GM12891 (cell line): ENCODE data around the gene FRYL.

Experiments used
- DNase-seq: peaks from one replicate; pipeline ENCODE4 v3.0.0; 2011; ENCODE audit warnings: low spot score; ENCODE audit not compliant: insufficient read length
- FAIRE-seq: peaks from 2 replicates; lab custom pipeline; 2011; peaks lifted over from hg19 to GRCh38; lab: Jason Lieb, UNC
- PAX5 ChIP-seq: IDR thresholded peaks from 2 replicates; pipeline ENCODE4 v1.6.1; 2011; ENCODE audit warnings: low read length, moderate library complexity, mild to moderate bottlenecking; ENCODE audit not compliant: insufficient read depth, severe bottlenecking
- POLR2A ChIP-seq: IDR thresholded peaks from 2 replicates; pipeline ENCODE4 v1.6.1; 2011; ENCODE audit warnings: low read depth, low read length, control low read depth
- POLR2AphosphoS5 ChIP-seq: IDR thresholded peaks from 2 replicates; pipeline ENCODE4 v1.6.1; 2011; ENCODE audit warnings: low read depth, low read length, control low read depth
- POU2F2 ChIP-seq: IDR thresholded peaks from 2 replicates; pipeline ENCODE4 v1.6.1; 2011; ENCODE audit warnings: low read depth, mild to moderate bottlenecking, control low read depth, low read length, moderate library complexity
- SPI1 ChIP-seq: IDR thresholded peaks from 2 replicates; pipeline ENCODE4 v1.6.1; 2011; ENCODE audit warnings: low read depth, low read length, control low read depth
- TAF1 ChIP-seq: IDR thresholded peaks from 2 replicates; pipeline ENCODE4 v1.6.1; 2011; ENCODE audit warnings: low read depth, low read length, control low read depth

The FRYL gene

DNA sequence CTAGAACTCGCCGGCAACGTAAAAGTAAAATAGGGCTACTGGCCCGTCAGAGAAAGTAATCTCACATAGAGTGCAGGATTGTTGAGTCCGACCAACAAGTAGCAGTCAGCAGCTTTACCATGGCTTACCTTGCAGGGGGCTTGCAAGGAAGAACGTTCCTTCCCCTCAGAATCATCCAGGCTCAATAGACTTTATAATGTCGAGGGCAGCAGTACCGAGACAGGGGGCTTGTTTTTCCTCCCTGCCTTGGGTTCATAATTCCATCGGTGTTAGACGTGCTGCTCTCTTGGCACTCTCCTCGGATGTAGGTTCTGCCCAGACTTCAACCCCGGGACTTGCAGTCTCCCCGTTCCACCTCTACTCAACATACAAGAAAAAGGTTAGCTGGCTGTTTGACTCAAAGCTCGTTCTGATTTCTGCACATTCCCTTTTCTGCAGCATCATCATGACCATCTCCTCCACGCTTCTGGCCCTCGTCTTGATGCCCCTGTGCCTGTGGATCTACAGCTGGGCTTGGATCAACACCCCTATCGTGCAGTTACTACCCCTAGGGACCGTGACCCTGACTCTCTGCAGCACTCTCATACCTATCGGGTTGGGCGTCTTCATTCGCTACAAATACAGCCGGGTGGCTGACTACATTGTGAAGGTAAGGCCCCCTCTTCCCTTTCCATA is 295.4 kb downstream of the FRYL start:
- TF ChIP-seq SPI1 (no peak), TAF1 (no peak), POLR2AphosphoS5 (no peak), POU2F2 (no peak), POLR2A (no peak), PAX5 (no peak)
- DNase-seq: no peak
- no peak for FAIRE-seq

DNA sequence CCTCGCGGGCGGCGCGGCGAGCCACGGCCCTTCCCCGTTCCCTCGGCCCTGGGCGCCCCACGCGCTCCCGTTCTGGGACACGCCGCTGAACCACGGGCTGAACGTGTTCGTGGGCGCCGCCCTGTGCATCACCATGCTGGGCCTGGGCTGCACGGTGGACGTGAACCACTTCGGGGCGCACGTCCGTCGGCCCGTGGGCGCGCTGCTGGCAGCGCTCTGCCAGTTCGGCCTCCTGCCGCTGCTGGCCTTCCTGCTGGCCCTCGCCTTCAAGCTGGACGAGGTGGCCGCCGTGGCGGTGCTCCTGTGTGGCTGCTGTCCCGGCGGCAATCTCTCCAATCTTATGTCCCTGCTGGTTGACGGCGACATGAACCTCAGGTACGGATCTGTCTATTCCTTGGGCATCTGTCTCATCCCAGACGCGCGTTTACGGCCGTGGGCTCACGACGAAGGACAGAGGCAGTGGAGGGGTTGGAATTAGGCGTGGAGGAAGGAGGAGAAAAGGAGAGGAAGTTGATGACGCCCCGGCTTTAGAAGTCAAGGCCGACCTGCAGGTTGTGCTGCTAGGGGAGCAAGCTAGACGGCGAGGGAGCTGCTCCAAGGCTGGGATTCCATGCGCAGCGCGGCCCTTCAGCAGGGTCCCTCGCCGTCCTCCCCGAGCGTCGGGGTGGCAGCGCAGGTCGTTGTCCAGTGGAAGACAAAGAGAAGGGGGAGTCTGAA is 296.1 kb downstream of the FRYL start:
- FAIRE-seq (no peak), DNase-seq (no peak)

DNA sequence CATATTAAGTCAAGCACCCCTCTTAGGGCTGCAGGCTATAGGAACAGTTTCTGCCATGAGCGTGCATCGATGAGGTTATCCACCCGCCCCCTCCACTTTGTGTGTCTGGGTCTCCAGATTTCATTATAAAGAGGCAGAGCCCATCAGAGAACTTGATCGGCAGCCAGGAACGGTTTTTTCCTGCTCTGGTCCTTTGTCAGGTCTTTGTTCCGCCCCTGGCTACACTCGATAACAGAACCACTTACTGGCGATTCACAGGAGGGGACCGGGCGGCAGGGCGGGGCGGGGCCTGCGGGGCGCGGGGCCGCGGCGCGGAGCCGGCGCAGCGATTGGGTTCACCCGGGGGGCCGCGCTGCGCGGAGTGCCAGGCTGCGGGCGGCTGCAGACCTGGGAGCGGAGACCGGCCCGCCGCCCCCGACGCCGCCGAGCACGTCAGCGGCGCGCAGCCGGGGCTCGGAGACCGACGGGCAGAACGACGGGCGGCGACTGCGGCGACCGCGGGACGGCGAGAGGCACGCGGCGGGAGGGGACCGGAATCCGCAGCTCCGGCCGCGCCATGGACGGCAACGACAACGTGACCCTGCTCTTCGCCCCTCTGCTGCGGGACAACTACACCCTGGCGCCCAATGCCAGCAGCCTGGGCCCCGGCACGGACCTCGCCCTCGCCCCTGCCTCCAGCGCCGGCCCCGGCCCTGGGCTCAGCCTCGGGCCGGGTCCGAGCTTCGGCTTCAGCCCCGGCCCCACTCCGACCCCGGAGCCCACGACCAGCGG is 296.9 kb downstream of the FRYL start, which contains the start of gene SLC10A4:
TSS of gene SLC10A4 (plus strand) at position 338 of the 771 bp plus-strand sequence. CDS start at position 557, 219 bp downstream.
- FAIRE-seq (no peak), DNase-seq (peak; percentile 44)
- TF ChIP-seq POU2F2 (no peak), TAF1 (no peak), SPI1 (no peak), PAX5 (no peak), POLR2AphosphoS5 (no peak), POLR2A (no peak)

More for the DNA sequence above, 296.1 kb downstream of the FRYL start:
- TF ChIP-seq PAX5: no peak
- no peak for TF ChIP-seq TAF1
- no peak for TF ChIP-seq POLR2A
- TF ChIP-seq SPI1: no peak
- TF ChIP-seq POLR2AphosphoS5: no peak
- TF ChIP-seq POU2F2: no peak

- TF ChIP-seq TAF1: no peak
- TF ChIP-seq SPI1: no peak
- TF ChIP-seq POLR2AphosphoS5: no peak
- no peak for TF ChIP-seq POU2F2
- no peak for TF ChIP-seq POLR2A
- TF ChIP-seq PAX5: no peak
- no peak for DNase-seq
- FAIRE-seq: no peak
Observed at GRCh38 chr4:48481581-48481980, 298.5 kb downstream of the FRYL start.

GRCh38 chr4:48478273-48478672 is 301.8 kb downstream of the FRYL start:
- no peak for TF ChIP-seq POLR2A
- no peak for TF ChIP-seq POLR2AphosphoS5
- TF ChIP-seq POU2F2: no peak
- TF ChIP-seq SPI1: no peak
- TF ChIP-seq PAX5: no peak
- no peak for TF ChIP-seq TAF1
- no peak for DNase-seq
- FAIRE-seq: no peak

DNA sequence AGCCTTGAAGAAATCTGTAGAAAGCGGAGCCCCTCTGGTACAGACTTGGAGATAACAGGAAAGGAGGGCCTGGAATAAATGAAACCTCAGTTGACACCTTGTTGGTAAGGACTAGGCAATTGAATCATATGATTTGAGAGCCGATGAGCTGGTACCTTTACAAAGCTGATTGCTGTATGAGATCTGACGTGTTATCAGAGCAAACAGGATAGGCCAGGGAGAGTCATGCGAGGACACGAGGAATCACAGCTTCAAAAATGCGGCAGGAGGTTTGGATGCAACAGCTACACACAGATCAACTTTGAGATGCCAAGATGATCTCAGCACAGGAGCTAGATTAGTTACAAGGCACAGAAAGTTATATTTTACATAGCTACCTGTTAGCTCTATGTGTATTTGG is 304.3 kb downstream of the FRYL start:
- no peak for TF ChIP-seq PAX5
- TF ChIP-seq POU2F2: no peak
- no peak for TF ChIP-seq POLR2A
- TF ChIP-seq POLR2AphosphoS5: no peak
- no peak for TF ChIP-seq TAF1
- TF ChIP-seq SPI1: no peak
- DNase-seq (no peak), FAIRE-seq (peak; percentile 16)

GRCh38 chr4:48472794-48473193 is 307.3 kb downstream of the FRYL start:
- no peak for TF ChIP-seq POLR2AphosphoS5
- TF ChIP-seq POU2F2: no peak
- no peak for TF ChIP-seq POLR2A
- no peak for TF ChIP-seq TAF1
- no peak for TF ChIP-seq PAX5
- no peak for TF ChIP-seq SPI1
- no peak for FAIRE-seq
- no peak for DNase-seq

GRCh38 chr4:48470570-48470969 is 309.5 kb downstream of the FRYL start:
- no peak for TF ChIP-seq SPI1
- no peak for FAIRE-seq
- no peak for DNase-seq

DNA sequence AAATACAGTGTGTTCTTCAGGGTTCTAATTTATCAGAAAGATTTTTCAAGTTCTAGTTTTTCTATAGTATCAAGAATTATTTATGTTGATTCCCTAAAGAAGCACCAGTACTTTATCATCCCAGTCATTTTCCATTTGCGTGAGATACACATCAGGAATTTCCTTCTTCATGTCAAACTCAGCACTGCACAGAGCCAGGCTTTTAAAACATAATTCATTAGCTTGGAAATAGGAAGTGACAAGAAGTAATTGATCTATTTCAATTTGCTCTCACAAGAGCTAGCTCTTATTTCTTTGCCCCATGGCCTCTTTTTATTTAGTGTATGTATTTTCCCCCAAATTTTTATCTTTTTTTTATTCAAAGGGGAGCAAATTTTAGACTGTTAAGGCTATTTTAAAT is 309.9 kb downstream of the FRYL start:
- FAIRE-seq (no peak), DNase-seq (no peak)
- TF ChIP-seq TAF1 (no peak), SPI1 (no peak), POLR2A (no peak), POLR2AphosphoS5 (no peak), POU2F2 (no peak), PAX5 (no peak)
